ENCODE measurements around the gene CYTIP.

Gene CYTIP

DNA sequence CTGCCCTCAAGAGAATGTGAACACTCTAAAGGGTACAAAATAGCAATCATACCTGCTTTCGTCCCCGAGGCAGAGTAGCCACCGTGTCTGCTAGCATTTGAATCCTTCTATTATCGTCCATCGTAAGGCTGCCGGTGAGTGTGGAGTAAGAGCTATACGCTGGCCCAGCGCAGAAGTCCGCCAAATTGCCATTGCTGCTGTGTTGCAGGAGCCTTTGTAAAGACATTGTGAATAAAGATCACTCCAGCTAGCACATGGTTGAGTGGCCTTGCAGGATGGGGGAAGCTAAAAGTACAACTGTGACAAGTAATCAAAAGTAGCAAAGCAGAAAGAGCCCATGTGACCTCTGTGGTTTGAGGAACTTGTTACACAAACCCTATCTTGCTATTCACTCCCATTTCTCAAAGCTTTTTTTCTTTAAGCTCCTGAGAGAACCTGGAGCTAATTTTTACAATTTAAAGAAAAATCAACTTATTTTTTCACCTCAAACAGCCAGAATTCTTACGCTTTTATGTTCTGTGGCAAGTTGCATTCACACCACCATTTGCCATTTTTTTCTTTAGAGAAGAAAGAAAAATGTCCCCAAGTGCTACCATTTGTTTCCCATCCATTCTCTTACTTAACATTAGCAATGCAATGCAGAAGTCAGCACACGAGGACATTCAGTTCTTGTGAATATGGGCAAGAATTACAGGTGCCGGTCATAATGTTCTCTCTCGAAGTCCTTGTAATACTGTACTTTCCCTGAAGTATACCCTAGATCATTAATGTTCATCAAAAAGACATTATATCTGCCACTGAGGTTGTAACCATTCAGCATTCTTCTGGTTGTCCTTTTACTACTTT, at the start of gene CYTIP:
Gene CYTIP, minus strand, starts transcription at position 295 of the 846 bp plus-strand sequence. Its CDS starts 69 bp downstream, at position 226.
- no peak for DNase-seq (ENCODE audit: low read depth)

DNA sequence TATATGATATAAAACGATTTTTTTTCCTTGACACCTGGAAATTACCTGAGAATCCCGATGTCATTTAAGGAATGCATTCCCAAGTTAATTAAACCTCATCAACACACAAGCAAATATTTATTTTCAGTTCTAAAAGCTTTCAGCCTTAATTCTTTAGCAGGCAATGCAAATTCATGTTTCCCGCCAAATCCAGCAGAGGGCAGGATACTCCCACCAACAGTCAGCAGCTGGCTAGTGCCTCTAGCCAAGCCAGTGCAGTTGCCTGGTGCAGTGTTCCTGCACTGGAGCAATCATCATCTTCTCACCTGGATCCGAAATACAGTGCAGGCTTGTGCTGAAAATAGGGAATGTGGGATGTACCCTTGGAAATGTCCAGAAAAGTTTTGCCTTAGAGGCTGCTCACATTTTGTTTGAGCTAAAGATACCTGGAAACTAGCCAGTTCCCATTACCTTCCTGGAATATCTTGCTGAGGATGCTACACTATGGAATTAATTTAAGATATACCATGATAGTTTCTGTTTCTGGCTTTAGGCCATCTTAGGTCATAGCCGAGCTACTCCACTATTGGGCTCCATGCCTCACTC, 48.4 kb upstream of the CYTIP start:
- DNase-seq (ENCODE audit: low read depth): no peak

DNA sequence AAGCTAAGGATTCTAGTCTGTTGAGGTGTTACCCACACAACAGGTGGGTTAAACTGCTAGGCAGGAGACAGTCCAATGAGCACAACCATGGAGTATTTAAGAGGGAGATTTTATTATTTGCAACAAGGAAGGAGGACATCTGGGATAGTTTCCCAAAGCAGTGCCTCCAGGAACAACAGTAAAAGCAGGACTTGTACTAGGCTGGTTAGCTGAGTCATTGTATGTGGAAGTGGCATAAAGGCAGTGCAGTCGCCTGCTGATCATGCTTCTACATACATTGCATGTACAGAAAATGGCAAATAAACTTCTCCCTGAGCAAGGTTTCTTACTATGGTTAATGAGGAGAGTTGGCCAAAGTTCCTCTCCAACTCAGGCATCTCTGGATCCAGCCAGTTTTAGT, 46.1 kb upstream of the CYTIP start:
- DNase-seq (ENCODE audit: low read depth): no peak

DNA sequence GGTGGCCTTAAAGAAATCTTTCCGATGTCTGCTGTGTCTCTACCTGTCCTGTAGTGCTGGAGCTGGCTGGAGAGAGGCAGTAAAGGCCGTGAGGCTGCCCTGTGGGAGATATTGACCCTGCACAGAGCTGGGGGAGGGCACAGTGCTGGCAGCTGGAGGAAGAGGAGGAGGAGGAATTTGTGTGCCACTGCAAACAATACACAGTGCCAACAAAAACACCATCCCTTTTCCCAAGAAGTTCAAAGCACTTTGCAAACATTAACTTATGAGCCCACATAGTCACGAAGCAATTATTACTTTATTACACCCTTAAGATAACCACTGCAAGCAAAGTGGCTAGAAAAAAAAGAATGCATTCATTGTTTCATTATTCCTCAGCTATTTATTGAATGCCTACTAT, 45.0 kb upstream of the CYTIP start:
- no peak for DNase-seq (ENCODE audit: low read depth)

GRCh38 chr2:157487747-157488146, 43.9 kb upstream of the CYTIP start:
- no peak for DNase-seq (ENCODE audit: low read depth)

- DNase-seq (ENCODE audit: low read depth): no peak
Observed at GRCh38 chr2:157487271-157487610, 43.4 kb upstream of the CYTIP start.

- no peak for DNase-seq (ENCODE audit: low read depth)
Observed at GRCh38 chr2:157486596-157487270, 42.8 kb upstream of the CYTIP start.

GRCh38 chr2:157480182-157480961, 36.5 kb upstream of the CYTIP start:
- DNase-seq (ENCODE audit: low read depth): no peak

DNA sequence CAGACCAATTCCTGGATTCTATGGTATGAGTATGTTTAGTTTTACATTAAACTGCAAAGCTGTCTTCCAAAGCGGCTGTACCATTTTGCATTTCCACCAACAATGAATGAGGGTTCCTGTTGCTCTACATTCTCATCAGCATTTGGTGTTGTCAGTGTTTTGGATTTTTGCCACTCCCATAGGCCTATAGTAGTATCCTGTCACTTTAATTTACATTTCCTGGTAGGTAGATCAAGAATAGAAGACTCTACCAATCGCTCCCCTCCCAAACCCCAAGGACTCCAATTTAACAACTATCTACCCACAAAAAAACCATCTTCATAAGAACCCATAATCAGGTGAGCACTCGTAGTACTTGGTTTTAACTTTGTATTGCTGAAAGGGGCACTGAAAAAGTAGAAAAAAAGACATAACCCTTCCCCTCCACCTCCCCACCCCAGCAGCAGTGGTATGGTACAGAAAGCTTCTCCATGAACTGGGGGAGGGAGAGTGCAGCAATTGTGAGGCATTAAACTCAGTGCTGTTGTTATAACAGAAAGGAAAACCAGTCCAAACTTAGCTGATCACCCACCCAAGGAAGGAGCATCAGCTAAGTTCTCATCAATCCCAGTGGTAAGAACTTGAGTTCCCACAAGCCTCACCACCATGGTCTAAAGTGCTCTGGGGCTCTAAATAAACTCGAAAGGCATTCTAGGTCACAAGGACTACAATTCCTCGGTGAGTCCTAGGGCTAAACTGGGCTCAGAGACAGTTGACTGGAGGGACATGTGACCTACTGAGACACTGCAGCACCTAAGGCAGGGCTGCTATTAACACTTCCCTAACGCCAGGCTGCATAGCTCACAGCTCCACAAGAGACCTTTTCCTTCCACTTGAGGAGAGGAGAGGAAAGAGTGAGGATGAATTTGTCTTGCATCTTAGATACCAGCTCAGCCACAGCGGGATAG, 35.5 kb upstream of the CYTIP start:
- DNase-seq (ENCODE audit: low read depth): no peak

DNA sequence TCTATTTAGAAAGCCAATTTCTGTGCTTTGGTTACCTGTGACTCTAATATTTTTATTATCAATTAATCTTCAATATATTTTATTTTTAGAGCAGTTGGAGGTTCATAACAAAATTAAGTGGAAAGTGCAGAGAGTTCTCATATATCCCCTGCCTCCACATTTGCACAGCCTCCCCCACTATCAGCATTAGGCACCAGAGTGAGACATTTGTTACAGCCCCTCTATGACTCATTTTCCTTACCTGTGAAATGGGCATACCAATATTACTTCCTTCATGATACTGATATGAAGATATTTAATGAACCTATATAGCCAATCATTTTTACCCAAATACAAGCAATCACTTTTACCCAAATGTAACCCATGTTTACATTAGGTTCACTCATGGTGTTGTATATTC, 34.0 kb upstream of the CYTIP start:
- no peak for DNase-seq (ENCODE audit: low read depth)

DNA sequence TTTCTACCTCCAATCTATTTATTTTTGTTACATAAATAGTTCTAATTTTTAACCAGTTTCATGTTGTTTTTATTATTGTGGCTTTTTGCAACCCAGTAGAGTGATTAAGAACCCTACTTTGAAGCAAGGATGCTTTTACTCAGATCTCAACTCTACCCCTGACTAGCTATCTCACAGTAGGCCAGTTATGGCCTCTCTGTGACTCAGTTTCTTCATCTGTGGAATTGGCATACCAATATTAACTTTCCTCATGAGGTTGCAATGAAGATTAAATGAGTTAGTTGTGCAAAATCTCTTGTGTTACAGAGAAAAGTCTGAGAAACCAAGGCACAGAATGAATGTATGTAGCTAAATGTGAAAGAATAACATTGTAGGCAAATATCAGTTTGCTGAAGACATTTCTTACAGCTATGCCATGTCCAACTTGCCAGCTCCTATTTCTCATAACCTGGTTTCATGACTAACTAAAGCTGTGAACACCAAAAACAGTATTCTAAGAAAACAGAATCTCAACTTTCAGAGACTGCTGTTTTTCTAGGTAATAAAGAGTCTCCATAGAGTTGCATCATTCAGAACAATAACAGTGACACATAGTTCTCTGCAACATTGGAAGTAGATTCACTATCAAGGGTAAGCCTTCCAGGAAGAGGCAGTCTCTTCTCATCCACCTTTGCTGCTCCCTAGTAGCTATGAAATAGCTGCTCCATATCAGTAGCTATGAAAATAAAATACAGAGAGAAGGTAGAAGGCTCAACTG, 33.2 kb upstream of the CYTIP start:
- no peak for DNase-seq (ENCODE audit: low read depth)

DNA sequence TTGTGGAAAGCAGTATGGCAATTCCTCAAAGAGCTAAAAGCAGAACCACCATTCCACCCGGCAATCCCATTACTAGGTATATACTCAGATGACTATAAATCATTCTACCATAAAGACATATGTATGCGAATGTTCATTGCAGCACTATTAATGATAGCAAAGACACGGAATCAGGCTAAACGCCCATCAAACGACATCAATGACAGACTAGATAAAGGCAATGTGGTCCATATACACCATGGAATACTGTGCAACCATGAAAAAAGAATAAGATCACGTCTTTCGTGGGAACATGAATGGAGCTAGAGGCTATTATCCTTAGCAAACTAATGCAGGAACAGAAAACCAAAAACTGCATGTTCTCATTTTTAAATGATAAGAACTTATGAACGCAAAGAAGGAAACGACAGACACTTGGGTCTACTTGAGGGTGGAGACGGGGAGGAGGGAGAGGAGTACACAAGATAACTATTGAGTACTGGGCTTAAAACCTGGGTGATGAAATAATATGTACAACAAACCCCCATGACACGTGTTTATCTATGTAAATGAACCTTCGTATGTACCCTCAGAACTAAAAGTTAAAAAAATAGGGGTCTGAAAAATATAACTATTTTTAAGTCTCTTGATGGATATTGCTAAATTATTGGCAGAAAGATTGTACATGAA, 32.0 kb upstream of the CYTIP start:
- DNase-seq (ENCODE audit: low read depth): no peak

- no peak for DNase-seq (ENCODE audit: low read depth)
Observed at GRCh38 chr2:157473581-157473980, 29.7 kb upstream of the CYTIP start.

DNA sequence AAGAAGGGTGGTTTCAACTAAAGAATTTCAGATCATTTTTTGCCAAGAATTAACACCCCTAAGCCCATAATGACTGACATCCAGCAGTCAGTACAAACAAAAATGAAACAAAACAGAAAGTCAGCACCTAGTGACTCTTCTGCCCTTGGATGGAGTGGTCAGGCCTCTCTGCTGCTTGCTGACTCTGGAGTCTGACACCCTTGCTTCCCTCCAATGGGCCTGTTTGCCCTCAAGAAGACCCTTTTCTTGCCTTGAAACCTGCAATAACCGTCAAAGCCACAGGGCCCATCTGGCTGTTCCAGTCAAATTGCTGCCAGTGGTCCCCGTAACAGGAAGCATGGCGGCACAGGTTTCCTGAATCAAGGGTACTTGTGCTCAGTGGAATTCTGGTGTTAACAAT, 27.2 kb upstream of the CYTIP start:
- DNase-seq (ENCODE audit: low read depth): no peak

DNA sequence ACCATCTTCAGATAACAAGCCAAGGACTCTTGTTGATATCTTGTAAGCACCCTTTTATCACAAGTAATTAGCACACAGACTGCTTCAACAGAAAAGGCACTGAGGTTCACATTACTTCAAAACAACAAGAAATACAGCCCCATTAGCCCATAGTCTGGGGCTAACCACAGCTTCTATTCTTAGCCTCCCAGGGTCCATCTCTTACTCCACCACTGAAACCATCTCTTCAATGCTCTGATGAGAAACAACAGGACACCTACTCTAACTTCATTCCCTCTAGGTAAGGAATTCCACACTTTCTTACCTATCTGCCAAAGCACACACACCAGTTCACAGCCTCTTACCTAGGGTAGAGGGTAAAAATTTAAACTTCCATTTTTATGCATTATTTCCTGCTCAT, 26.4 kb upstream of the CYTIP start:
- no peak for DNase-seq (ENCODE audit: low read depth)

- no peak for DNase-seq (ENCODE audit: low read depth)
Observed at GRCh38 chr2:157469726-157470125, 25.8 kb upstream of the CYTIP start.

DNA sequence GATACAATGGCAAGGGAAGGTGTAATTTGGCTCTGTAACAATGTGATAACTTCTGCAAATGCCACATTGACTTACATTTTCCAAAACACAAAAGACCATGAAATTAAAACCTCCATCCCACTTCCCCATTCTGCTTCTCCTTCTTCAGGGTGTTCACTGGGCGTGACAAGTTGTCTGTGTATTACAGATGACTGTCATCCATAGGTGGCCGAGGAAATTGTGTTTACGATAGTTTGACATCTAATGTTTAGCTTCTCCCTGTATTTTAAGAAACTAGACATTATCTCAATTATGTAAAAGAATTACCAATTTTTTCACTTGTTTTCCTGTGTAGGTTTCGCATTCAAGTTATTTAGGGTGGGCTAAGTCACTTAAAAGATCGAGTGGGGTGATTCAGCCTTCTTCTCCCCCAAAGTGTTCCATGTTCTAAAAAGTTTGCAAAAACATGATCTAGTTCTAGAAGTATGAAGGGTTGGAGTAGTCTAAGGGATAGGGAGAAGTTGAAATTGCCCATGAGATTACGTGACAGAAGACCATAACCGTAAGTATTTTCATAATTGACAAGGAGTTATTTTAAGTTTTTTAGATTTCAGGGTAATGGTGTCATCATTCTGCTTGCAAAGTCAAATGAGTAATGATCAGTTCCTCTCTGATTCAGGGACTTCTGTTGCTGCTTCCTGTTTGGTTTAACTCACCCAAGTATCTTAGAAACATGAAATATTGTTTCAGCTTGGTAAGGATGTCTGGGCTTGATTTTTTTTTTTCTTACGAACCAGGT, 25.2 kb upstream of the CYTIP start:
- no peak for DNase-seq (ENCODE audit: low read depth)

- DNase-seq (ENCODE audit: low read depth): no peak
Observed at GRCh38 chr2:157466764-157467163, 22.9 kb upstream of the CYTIP start.

DNA sequence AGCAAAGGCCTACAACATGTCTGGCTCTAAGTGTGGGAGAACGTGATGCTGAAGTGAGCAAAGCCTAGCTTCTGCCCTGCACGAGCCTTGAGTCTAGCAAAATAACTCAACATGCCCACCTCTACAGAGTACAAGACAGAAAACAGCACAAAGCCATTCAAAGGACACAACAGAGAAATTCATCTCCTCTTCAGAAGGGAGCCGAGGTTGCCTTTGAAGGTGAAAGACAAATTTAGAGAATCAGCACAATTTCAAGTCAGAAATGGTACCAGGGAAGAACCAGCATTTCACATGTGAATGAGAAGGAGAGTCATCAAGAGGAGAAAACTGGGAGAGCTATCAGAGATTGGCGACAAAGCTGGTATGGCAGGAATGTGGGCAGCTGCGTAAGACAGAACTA, 21.7 kb upstream of the CYTIP start:
- DNase-seq (ENCODE audit: low read depth): no peak

All from stimulated activated CD8-positive, alpha-beta memory T cell treated with anti-CD3 and anti-CD28 coated beads, Interleukin-15, amount 100 ng/mL, for 24 hours (primary cell).